MCF 10A (cell line): ENCODE measurements around the gene CACNG7. TPM values are rescaled to one million over a fixed set of nuclear protein-coding genes. Genes with fewer than 3 reads are reported as not detected.

Source experiments
- BruUV-seq: library from RNA; stranded (reverse); fragments of 400-500 nt; replicated peaks from 2 replicates; lab custom pipeline; 2021; lab: Mats Ljungman, UMichigan
- CTCF ChIA-PET: fragments of 300-600 bp; sonication (Branson Sonifier 250); formaldehyde crosslinking; extraction: SDS; loops from one replicate; lab custom pipeline; 2021; ENCODE audit warnings: antibody characterized with exemption, inconsistent platforms; lab: Yijun Ruan, JAX
- POLR2A ChIA-PET: fragments of 300-600, 350-650 bp; sonication (Branson Sonifier 250); formaldehyde crosslinking; extraction: SDS; loops from one replicate; lab custom pipeline; 2020; ENCODE audit warnings: antibody characterized with exemption, inconsistent platforms; lab: Yijun Ruan, JAX
- DNase-seq: peaks from one replicate; pipeline ENCODE4 v3.0.0-alpha.2; 2018; ENCODE audit not compliant: unreplicated experiment
- H3K27ac Mint-ChIP-seq: one replicate; pipeline ENCODE4 v1.8.0; 2022; ENCODE audit warnings: mild to moderate bottlenecking, low read depth, mixed read lengths; ENCODE audit not compliant: unreplicated experiment
- H3K27me3 Mint-ChIP-seq: one replicate; pipeline ENCODE4 v1.8.0; 2022; ENCODE audit warnings: mixed read lengths; ENCODE audit not compliant: insufficient read depth, unreplicated experiment
- H3K36me3 Mint-ChIP-seq: one replicate; pipeline ENCODE4 v1.8.0; 2022; ENCODE audit warnings: mild to moderate bottlenecking, moderate library complexity, mixed read lengths; ENCODE audit not compliant: insufficient read depth, unreplicated experiment
- H3K4me1 Mint-ChIP-seq: one replicate; pipeline ENCODE4 v1.8.0; 2022; ENCODE audit warnings: mixed read lengths; ENCODE audit not compliant: insufficient read depth, unreplicated experiment
- H3K4me3 Mint-ChIP-seq: one replicate; pipeline ENCODE4 v1.8.0; 2022; ENCODE audit warnings: mild to moderate bottlenecking, moderate library complexity, mixed read lengths; ENCODE audit not compliant: unreplicated experiment
- H3K9me3 Mint-ChIP-seq: one replicate; pipeline ENCODE4 v1.8.0; 2022; ENCODE audit warnings: mixed read lengths; ENCODE audit not compliant: unreplicated experiment
- intact Hi-C: fragments of 100-400 bp; cut with micrococcal nuclease; formaldehyde crosslinking; loops from 2 replicates; pipeline ENCODE4 v1.14.1; 2022
- total RNA-seq: library from RNA; stranded (reverse); gene quantifications from 2 replicates; pipeline ENCODE4 v1.2.3, GENCODE V29; 2022
- TF ChIP-seq, protein P1 (sequence below): fragments of 200-600 bp; IDR thresholded peaks from one replicate; pipeline ENCODE4 v1.8.0; 2022; ENCODE audit warnings: antibody characterized with exemption, mild to moderate bottlenecking; ENCODE audit not compliant: unreplicated experiment

The CACNG7 gene
- total RNA-seq, 1 experiment from 2014 or later, result not detected

DNA sequence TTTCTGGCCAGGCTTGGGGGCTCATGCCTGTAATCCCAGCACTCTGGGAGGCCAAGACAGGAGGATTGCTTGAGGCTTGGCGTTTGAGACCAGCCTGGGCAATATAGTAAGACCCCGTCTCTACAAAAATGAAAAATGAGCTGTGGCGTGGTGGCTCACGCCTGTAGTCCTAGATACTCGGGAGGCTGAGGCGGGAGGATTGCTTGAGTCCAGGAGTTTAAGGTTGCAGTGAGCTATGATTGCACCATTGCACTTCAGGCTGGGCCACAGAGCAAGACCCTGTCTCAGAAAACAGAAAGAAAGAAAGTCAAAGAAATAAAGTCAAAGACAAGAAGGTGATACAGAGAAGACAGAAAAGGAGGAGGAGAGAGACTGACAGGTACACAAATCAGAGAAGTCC lies 79.9 kb downstream of the CACNG7 start:
- Mint-ChIP-seq H3K36me3 (no peaks in the 10 kb centered on the region), H3K27me3 (peaks cover 5% of the 10 kb centered on the region), H3K4me3 (no peak overlapping the region), H3K9me3 (no peaks in the 10 kb centered on the region), H3K4me1 (no peaks in the 10 kb centered on the region), H3K27ac (no peak overlapping the region)
- CTCF ChIA-PET, result no interaction called here
- intact Hi-C loops, result no loop called here
- DNase-seq, result no peak
- TF ChIP-seq, protein P1, sequence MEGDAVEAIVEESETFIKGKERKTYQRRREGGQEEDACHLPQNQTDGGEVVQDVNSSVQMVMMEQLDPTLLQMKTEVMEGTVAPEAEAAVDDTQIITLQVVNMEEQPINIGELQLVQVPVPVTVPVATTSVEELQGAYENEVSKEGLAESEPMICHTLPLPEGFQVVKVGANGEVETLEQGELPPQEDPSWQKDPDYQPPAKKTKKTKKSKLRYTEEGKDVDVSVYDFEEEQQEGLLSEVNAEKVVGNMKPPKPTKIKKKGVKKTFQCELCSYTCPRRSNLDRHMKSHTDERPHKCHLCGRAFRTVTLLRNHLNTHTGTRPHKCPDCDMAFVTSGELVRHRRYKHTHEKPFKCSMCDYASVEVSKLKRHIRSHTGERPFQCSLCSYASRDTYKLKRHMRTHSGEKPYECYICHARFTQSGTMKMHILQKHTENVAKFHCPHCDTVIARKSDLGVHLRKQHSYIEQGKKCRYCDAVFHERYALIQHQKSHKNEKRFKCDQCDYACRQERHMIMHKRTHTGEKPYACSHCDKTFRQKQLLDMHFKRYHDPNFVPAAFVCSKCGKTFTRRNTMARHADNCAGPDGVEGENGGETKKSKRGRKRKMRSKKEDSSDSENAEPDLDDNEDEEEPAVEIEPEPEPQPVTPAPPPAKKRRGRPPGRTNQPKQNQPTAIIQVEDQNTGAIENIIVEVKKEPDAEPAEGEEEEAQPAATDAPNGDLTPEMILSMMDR, result no peak
- BruUV-seq, result no TSS peak
- POLR2A ChIA-PET, result no interaction called here

DNA sequence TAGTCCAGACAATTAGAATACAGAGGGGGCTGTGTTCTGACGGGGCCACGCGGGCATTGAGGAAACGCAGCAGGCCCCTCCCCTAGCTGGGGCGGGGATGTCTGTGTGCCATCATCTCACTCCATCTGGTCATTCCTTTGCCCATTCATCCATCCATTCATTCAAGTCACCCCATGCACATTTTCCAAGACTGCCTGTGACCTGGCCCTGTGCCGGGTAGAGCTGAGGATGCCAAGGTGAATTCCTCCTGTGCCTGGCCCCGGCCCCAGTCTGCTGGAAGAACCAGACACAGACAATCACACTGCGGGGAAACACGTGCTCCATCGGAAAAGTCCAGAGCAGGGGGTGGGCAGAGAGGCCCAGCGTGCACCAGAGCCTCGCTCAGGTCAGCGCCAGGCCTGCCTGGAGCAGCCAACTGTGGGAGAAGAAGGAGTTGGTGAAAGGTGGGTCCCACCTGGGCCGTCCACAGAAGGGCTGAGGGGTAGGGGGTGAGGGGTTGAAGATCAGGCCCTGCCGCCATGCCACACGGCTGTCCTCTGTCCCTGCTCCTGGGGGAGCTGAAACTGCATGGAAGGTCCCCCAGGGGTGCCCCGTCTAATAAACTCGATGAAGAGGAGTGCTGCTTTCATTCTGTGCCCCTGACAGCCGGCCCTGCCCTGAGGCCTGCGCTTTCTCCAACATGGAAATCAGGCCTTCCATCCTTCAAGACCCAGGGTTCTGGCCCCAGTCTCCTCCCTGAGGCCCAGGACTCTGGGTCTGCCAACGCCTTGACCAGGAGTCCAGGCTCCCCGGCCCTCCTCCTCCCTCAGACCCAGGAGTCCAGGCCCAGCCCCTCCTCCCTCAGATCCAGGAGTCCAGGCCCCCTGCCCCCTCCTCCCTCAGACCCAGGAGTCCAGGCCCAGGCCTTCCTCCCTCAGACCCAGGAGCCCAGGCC lies 80.8 kb downstream of the CACNG7 start:
- Mint-ChIP-seq H3K4me3 (no peak overlapping the region), H3K4me1 (no peaks in the 10 kb centered on the region), H3K27me3 (peaks cover 14% of the 10 kb centered on the region), H3K9me3 (no peaks in the 10 kb centered on the region), H3K36me3 (no peaks in the 10 kb centered on the region), H3K27ac (no peak overlapping the region)
- TF ChIP-seq, protein P1, result no peak
- no TSS peak for BruUV-seq
- no peak for DNase-seq
- CTCF ChIA-PET, result no interaction called here
- intact Hi-C loops, result no loop called here
- POLR2A ChIA-PET, result no interaction called here

DNA sequence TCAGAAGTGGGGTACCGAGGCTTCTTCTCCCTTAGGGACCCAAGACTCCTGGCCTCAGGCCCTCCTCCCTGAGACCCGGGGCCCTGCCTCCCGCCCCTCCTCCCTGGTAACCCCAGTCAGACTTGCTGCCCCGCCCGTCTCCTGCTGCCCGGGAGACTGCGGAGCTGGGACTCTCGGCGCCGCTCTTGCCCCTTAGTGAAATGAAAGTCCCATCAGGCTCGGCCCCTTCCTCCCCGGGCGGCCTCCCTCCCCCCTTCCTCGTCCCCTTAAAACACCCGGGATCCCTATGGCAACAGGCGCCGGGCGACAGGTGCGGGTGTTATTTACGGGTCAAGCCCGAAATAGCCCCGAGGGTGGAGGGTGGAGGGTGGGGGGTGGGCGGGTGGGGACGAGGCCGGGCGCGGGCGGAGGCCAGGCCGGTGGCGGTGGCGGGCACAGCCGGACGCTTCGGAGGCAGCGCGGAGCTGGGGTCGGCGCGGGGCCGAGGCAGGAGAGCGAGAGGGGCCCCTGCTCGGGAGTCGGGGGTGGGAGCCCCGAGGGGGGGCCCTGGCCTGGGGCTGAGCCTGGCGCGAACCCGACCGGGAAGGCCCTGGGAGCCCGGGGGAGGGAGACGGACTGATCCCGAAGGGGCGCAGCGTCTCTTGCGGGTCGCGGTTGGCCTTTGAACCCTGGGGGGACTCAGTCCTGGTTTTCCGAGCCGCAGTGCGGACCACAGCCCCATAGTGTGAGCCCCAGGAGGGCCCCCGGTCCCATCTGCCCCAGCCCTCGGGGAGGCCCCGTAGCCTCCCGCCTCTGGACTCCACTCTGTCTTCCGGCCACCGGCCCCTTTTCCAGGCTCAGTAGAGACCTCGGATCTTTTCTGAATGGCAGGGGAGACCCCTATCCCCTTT lies 82.4 kb downstream of the CACNG7 start, which contains the start of gene CACNG6:
Gene CACNG6, plus strand, starts transcription at position 414 of the 890 bp plus-strand sequence. CDS start 1,241 bp downstream, outside the sequence.
- BruUV-seq, result no TSS peak

More for the DNA sequence above, 82.4 kb downstream of the CACNG7 start, which contains the start of gene CACNG6:
- POLR2A ChIA-PET, result no interaction called here
- DNase-seq, result no peak
- TF ChIP-seq, protein P1, result no peak
- Mint-ChIP-seq H3K36me3 (no peaks in the 10 kb centered on the region), H3K4me1 (no peaks in the 10 kb centered on the region), H3K9me3 (no peaks in the 10 kb centered on the region), H3K27me3 (peaks cover 30% of the 10 kb centered on the region), H3K4me3 (no peak within 1 kb of the TSS), H3K27ac (no peak within 1 kb of the TSS)
- CTCF ChIA-PET, result no interaction called here
- intact Hi-C loops, result no loop called here
